ENCODE data around the gene CDK18.

DNA sequence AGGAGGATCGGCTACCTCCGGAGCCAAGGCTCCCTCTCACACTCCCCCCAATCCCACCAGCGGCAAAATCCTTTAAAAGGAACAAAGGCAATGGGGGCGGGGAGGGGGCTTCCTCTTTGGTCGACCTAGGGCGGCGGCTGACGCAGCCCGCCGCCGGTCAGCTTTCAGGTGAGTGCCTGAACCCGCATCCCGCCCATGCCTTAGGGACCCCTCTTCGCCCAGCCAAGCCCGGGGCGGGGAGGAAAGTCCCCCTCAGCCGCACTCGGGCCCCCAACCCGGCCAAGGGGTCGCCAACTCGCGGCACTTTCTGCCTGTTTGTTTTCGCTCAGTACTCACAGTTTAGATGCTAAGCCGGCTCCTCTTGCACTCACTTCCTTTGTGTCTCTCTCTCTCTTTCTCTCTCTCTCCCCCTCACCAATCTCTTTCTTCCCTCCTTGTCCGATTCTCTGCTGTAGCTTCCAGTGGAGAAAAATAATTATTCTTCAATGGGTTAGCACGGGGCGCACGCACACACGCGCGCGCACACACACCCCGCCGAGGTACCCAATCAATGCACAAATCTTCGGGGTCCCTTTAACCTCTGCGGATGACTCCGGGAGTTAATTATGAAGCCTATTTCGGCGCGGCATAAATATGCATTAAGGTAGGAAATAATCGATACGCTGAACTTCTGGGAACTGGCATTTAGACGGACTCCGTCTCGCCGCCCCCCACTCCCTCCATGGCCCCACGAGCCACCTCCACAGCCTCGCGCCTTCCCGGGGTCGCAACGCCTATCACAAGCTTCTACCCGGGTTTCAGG, 48.7 kb upstream of the CDK18 start, which contains the start of gene BLACAT1:
- TF ChIP-seq, protein P1, sequence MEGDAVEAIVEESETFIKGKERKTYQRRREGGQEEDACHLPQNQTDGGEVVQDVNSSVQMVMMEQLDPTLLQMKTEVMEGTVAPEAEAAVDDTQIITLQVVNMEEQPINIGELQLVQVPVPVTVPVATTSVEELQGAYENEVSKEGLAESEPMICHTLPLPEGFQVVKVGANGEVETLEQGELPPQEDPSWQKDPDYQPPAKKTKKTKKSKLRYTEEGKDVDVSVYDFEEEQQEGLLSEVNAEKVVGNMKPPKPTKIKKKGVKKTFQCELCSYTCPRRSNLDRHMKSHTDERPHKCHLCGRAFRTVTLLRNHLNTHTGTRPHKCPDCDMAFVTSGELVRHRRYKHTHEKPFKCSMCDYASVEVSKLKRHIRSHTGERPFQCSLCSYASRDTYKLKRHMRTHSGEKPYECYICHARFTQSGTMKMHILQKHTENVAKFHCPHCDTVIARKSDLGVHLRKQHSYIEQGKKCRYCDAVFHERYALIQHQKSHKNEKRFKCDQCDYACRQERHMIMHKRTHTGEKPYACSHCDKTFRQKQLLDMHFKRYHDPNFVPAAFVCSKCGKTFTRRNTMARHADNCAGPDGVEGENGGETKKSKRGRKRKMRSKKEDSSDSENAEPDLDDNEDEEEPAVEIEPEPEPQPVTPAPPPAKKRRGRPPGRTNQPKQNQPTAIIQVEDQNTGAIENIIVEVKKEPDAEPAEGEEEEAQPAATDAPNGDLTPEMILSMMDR (IDR thresholded peaks at IDR 0.05): no peak
- TF ChIP-seq POLR2A (IDR thresholded peaks at IDR 0.05; ENCODE audit: low read depth): no peak
- no peak for TF ChIP-seq EP300 (IDR thresholded peaks at IDR 0.05)
